Peyer's patch (tissue), 4 donors: ENCODE results near the gene DOCK3.

Experiments used
- CTCF ChIP-seq, 6 experiments: fragments of 450-650 bp in 4 of 6; fragments of 200-600 bp in 2 of 6; sonication (generic) in 1 of 6; IDR thresholded peaks; one replicate each; pipeline ENCODE4 v1.5.1; 2017 to 2019; ENCODE audit warnings: antibody characterized with exemption in 6 of 6, mild to moderate bottlenecking in 3 of 6, moderate library complexity in 1 of 6
- POLR2A ChIP-seq, 2 donors: fragments of 450-650 bp; IDR thresholded peaks; one replicate each; pipeline ENCODE4 v1.5.1; 2017; ENCODE audit warnings: antibody characterized with exemption in 2 of 2, mild to moderate bottlenecking in 2 of 2, moderate library complexity in 2 of 2

GRCh38 chr3:51328206-51328605, 653.5 kb downstream of the DOCK3 start:
- no peak for TF ChIP-seq CTCF (IDR thresholded peaks at IDR 0.05)
- TF ChIP-seq POLR2A (IDR thresholded peaks at IDR 0.05), result no peak
